Stimulated activated CD4-positive, alpha-beta T cell treated with anti-CD3 and anti-CD28 coated beads, Interleukin-4, amount 100 ng/mL, for 48 hours (primary cell): ENCODE measurements around the gene LSM7.
"Not testable (repeated sequence)": the region's sequence is repeated elsewhere in the genome, so short reads cannot be mapped to it uniquely, and the experiment has no call there.

Experiments
- DNase-seq, 2 donors: peaks; one replicate each; pipeline ENCODE4 v3.0.0-alpha.2; 2020; ENCODE audit warnings: low read depth in 2 of 2

The LSM7 gene

DNA sequence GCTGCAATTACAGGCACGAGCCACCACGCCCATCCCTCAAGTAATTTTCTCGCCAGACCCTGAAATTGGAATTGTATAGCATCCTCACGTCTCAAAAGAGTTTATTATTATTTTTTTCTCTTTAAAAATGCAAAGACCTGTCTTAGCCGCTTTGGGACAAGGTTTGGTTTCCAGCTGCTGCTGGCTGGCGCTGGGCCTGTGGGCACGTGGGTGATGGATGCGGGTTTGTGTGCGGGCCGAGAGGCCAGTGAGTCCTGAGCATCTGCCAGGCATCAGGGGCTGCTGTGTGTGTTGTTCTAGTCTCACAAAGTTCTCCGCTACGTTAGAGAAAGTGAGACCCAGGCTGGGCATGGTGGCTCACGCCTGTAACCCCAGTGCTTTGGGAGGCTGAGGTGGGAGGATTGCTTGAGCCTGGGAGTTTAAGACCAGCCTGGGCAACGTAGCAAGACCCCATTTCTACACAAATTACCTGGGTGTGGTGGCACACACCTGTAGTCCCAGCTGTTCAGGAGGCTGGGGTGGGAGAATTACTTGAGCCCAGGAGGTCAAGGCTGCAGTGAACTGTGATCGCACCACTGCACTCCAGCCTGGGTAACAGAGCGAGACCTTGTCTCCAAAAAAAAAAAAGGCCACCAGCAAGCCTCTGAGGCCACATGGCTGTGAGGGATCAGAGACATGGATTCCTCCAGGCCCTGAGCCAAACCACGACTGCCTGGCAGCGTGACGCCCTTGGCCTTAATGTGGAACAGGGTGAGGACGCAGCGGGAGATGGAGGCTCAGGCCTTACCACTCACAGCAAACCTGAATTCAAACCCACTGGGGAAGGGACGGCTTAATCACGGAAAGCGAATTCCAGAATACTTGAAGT, 27.0 kb upstream of the LSM7 start:
- DNase-seq: no peak

DNA sequence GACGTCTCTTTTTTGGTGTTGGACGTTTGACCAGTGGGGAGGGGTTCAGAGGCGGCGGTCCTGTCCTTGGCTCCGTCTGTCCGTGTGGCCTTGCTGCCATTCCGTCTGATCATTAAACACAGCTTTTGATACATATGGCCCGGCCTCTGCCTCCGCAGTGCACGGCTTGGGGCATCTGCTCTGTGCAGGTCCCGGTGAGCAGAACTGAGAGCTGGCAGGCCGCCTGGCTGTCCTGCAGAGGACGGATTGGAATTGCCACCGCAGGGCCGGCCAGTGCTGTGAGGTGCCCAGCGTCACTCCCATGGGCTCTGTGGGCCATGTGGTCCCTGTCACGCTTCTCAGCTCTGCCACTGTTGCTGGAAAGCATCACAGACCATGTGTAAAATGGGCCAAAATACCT, 26.3 kb upstream of the LSM7 start:
- no peak for DNase-seq

GRCh38 chr19:2353887-2354592, 25.7 kb upstream of the LSM7 start:
- no peak for DNase-seq

DNA sequence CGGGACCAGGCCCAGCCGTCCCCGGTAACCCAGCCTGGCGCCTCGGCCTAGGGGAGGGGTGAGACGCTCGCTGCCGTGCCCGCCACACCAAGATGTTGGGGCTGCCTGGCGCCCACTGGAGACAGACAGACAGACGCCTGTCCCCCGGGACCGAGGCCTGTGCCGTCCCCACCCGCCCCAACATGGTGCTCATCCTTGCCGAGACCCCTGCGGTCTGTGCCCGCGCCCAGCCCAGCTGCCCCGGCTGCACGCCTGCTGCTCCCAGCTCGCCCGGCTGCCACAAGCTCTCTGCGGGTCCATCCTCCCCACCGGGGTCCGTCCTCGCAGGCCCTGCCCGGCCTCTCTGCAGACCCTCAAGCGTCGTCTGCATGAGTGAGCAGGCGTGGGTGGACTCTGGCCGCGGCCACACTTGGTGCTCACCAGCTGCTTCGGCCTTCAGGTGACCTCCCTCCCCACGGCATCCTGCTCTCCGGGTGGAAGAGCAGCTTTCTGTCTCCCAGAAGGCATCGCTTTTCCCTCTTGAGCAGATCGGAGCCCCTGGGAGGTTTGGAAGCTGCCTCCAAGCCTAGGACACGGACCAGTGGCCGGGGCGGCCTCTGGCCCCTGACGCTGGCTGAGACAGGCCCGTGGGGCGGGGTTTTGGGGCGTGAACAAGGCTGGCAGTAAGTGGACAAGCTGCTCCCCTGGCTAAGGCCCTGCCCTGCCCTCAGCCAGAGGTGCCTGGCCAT, 24.9 kb upstream of the LSM7 start:
- DNase-seq: no peak

DNA sequence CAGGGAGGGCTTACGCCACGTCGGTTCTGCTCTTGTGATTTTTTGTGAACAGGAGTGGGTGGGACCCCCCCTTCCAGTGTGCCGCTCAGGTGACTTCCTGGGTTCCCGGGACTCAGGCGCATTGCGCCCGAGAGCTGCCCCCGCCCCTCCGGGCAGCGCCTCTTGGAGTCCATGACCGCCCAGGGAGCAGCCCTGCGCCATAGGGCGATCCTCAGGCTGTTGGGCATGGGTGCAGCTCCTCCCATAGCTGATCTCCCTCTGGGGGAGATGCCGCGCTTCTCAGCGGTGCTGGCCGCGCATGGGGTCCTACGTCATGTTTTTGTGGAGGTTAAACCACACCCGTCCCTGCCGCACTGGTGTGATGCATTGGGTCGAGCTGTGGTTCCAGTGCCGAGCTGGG, 23.7 kb upstream of the LSM7 start:
- DNase-seq: no peak

GRCh38 chr19:2351591-2351990, 23.2 kb upstream of the LSM7 start:
- no peak for DNase-seq

DNA sequence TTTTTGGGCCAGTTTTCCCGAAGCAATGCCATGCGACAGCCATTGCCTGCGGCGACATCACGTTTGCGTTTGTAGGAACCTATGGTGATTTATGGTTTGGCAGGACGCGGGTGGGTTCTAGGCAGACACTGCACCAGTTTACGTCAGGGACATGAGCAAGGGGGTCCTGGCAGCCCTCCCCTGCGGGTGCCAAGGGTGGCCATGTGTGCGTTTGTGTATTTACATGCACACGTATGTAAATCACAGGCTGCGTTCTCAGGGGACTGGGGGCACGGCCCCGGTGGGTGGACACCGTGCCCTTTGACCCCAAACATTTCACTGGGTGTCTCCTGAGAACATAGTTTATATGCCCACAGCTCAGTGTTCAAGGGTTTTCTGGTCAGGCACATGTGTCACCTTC, 22.3 kb upstream of the LSM7 start:
- DNase-seq: no peak

- DNase-seq: not testable (repeated sequence)
Measured at GRCh38 chr19:2349818-2350217, 21.4 kb upstream of the LSM7 start.

DNA sequence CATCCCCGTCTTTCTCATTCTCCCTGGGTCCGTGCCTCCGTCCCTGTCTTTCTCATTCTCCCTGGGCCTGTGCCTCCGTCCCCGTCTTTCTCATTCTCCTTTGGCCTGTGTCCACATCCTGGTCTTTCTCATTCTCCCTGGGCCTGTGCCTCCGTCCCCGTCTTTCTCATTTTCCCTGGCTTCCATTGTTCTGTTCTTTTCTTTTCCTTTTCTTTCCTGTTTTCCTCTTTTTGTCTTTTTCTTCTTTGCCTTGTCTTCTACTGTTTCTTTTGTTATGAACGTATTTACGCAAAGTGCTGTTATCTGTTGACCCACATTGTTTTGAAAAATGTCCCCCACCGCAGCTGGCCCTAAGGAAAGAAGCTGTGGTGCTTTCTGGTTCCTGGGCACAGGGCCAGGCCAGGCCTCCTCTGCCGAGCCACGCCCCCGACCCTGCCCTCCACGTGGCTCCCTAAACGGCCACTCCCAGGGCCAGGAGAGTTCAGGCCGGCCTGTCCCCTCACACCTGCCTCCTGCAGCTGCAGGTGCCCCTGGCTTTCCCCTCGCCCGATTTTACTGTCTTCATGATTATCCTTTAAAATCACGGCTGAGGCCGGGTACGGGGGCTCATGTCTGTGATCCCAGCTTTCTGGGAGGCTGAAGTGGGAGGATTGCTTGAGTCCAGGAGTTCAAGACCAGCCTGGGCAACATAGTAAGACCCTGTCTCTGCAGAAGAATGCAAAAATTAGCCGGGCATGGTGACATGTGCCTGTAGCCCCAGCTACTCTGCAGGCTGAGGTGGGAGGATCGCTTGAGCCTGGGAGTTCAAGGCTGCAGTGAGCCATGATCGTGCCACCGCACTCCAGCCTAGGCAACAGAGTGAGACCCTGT, 17.6 kb upstream of the LSM7 start:
- DNase-seq: no peak

DNA sequence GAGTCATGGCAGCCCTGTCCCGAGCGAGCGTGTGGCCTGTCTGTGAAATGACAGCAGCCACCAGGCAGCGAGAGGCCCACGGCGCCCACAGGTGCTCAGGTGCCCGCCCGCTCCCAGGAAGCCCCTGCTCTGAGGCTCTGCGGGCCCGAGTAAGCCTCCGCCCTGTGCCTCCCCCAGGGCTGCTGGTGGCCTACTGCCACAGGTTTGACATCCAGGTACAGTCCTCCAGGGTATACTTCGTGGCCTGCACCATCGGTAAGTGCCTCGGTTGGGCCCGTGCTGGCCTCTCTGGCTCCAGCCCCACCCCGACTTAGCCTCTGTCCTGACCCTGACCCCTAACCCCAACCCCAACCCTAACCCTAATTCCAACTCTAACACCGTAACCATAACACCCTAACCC, 16.7 kb upstream of the LSM7 start:
- DNase-seq: no peak

DNA sequence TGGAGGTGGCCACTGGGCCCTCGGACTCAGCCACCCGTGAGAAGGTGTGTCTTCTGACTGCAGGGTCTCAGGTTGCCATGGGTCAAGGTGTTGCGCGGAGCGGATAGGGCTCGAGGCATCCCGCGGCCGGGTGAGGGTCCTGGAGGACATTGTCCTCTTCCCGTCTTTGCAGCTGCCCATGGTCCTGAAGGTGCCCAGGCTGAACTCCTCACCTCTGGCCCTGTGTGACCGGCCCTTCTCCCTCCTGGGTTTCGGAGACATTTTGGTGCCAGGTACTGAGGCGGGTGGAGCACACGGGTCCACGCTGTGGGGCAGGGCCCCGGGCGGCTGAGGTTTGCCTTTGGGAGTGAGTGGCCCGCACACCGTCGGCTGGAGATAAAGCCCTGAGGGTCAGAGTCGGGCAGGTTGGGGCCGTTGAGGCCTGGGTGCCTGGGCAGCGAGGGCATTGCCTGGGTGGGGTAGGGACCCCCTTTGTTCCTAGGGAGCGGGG, 16.0 kb upstream of the LSM7 start:
- no peak for DNase-seq

DNA sequence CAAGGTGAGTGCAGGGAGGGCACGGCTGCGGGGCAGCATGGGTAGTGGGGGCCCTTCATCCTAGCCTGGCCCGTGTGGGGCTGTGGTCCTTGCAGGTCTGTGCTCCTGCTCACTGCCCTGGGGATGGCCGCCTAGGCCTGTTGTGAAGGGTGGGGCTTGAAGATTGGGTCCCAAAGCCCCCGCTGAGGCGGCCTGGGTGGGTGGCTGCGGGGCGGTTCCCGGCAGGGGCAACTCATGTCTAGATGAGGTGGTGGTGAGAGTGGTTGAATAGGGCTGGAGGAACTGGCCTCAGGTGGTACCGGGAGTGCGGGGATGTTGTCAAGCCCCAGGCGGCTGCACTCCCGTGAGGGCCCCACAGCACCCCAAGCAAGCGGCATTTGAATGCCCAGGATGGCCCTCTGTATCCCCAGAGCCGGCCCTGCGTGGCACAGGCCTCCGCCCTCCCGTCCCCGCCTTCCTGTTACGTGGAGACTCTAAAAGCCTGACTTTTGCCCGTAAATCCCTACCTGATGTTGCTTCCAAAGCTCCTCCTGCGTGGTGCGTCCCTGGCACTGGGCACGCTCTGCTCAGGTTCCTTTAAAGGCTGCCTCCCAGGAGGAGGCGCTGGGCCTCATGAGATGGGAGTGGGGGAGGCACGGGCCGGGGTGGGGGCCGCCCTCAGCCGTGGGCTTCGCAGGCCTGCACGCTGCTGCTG, 15.1 kb upstream of the LSM7 start:
- no peak for DNase-seq

DNA sequence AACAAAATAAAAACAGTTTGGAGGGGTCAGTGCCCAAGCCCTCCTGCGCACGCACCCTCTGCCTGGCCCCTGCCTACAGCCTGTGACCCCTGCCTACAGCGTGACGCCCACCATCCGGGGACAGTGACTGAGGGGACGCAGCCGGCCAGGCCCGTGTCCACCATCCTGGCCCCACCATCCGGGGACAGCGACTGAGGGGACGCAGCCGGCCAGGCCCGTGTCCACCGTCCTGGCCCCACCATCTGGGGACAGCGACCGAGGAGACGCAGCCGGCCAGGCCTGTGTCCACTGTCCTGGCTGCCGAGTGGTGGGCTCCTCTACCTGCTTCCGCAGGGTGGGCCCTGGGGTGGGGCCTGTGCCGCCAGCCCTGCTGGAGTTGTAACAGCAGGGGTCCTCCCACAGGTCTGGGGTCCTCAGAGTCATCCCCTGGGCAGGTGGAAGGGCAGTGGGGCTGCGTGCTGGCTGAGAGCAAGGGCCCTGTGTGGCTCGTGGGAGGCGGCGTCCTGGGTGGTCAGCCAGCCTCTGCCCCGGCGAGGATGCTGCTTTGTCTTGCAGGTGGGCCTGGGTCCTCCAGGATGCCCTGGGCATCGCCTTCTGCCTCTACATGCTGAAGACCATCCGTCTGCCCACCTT, 14.4 kb upstream of the LSM7 start:
- DNase-seq: no peak

DNA sequence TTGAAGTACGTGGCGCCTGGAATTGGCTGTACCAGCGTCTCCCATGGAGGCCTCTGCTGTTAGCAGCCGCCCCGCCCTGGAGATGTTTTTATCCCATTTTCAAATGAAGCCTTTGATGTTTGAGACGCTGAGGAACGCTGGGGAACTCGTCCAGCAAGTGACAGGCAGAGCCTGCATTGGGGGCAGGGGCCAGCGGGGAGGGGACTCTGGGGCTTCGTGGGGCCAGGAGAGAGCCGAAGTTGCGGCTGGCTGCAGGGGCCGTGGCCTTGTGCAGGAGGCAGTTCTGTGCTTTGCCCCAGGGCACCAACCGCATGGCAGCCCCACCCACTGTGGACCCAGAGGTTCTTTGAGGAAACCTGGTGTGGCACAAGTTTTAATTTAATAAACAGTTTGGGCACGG, 13.6 kb upstream of the LSM7 start:
- no peak for DNase-seq

DNA sequence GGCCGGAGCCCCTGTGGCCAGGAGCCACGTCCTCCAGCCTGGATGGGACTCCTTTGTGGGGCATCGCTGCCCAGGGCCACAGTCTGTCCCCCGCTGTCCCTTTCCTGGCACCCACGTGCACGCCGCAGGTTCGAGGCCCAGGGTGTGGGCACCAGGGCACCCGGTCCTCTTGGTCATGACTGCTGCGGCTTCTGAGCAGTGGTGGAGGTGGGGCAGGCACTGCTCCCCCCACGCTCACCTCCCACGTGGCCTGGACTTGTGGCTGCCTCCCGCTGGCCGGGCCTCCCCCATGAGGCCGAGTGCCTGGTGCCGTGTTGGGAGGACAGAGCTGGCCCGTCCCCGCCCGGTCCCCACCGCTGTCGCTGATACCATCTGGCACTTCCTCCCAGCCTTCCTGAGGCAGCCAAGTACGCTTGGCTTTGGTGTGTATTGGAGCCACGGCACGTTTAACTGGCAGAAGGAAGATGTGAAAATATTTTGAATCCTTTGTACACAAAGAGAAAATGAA, 12.9 kb upstream of the LSM7 start:
- no peak for DNase-seq

DNA sequence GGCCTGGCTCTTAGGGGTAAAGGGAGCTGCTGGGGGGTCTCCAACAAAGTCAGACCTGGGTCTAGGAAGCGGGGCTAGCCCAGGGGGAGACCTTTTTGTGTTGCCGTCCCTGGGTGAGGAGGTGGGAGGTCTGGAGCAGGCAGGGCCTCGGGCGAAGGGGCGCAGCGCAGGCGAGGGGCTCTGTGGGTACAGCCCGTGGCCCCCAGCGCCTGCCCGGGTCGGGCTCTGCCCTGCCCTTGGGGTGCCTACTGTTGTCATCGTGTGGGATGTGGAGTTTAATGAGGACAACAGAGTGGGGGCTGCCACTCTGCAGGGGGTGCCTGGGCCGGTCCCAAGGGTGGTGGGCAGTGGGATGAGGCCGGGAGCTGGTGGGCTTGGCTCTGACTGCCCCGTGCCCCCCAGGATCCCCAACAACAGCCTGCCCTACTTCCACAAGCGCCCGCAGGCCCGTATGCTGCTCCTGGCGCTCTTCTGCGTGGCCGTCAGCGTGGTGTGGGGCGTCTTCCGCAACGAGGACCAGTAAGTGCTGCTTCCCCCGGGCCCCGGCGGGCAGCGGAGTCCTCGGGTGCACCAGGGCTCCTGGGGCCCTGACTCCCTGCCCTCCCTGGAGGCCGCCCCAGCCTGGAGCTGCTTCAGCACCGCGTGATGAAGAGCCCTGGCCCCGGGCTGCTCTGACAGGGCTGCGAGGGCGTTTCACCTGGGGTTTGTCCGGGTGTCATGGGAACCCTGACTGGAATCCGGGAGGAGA, 12.3 kb upstream of the LSM7 start:
- no peak for DNase-seq

- DNase-seq: no peak
Measured at GRCh38 chr19:2339644-2340310, 11.4 kb upstream of the LSM7 start.

- DNase-seq: no peak
Measured at GRCh38 chr19:2338751-2339643, 10.6 kb upstream of the LSM7 start.
